NCI-H187 treated with DMSO at 0.1 percent for 48 hours (cell line): Measurements from ENCODE around the gene ALG14.
"Not testable (repeated sequence)": the region's sequence is repeated elsewhere in the genome, so short reads cannot be mapped to it uniquely, and the experiment has no call there.

Experiments used
- DNase-seq: peaks from one replicate; lab custom pipeline; 2025; lab: John Stamatoyannopoulos, UW

Gene ALG14, protein sequence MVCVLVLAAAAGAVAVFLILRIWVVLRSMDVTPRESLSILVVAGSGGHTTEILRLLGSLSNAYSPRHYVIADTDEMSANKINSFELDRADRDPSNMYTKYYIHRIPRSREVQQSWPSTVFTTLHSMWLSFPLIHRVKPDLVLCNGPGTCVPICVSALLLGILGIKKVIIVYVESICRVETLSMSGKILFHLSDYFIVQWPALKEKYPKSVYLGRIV

DNA sequence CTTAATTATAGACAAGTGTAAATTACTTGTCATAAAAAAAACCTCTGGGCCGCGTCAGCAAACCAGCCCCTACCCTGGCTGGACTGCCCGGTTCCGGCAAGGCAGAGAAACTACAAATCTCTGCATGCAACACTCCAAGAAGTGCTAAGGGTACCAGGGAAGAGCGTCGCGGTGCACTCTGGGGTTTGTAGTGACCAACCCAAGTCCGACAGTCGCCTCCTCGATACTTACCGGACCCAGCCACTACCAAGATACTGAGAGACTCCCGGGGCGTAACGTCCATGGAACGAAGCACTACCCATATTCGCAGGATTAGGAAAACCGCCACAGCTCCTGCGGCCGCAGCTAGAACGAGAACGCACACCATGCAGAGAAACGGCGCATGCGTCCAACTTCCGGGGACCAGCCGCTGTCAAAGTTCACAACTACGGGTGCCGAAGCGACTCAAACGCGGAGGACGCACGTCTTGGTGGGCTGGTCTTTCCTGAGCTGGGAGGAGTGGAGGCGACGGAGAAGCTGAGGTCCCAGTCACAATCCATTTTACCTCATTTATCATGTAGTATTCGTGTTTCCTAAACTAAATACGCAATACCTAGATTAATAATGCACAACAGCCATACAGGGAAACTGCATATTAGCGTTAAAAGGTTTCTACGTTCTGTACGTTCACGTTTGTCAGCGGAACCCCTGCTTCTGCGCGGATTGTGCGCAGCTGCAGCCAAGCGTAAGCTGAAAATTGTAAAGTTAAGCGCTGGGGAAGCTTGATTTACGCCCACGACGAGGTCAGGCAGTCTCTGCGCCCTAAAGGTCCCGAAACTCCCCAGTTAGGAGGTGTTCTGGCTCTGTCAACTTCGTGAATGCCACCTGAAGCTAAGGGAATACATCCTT is at the start of gene ALG14:
Gene ALG14, minus strand, starts transcription at position 420 of the 888 bp plus-strand sequence. Its CDS starts 53 bp downstream, at position 367.
- peak; percentile 70 for DNase-seq

GRCh38 chr1:95122151-95122697 is 49.5 kb upstream of the ALG14 start:
- no peak for DNase-seq

- no peak for DNase-seq
Observed at GRCh38 chr1:95119273-95119672, 46.5 kb upstream of the ALG14 start.

DNA sequence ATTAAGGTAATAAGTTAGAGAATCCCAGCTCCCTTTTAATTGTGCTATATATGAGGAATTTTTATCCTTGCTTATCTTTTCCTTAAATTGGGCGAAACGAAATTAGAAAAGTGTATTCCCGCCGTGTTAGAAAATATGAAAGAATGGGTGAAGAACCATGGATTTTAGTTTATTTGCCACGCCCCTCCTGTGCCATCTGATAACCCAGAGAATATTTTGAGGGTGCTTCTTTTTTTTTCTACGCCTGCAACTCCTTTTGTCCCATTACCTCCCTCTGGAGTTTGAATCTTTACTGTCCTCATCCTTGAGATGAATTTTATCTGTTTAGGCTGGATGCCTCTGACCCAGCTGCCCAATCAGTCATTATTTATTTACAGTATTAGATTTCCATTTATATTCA is 46.0 kb upstream of the ALG14 start:
- no peak for DNase-seq

GRCh38 chr1:95118067-95118499 is 45.3 kb upstream of the ALG14 start:
- no peak for DNase-seq

- no peak for DNase-seq
Observed at GRCh38 chr1:95117207-95118066, 44.7 kb upstream of the ALG14 start, which contains the start of gene TLCD4. TSS of gene TLCD4 (plus strand) at chr1:95117355. CDS start at chr1:95143902, 26,547 bp downstream.

DNA sequence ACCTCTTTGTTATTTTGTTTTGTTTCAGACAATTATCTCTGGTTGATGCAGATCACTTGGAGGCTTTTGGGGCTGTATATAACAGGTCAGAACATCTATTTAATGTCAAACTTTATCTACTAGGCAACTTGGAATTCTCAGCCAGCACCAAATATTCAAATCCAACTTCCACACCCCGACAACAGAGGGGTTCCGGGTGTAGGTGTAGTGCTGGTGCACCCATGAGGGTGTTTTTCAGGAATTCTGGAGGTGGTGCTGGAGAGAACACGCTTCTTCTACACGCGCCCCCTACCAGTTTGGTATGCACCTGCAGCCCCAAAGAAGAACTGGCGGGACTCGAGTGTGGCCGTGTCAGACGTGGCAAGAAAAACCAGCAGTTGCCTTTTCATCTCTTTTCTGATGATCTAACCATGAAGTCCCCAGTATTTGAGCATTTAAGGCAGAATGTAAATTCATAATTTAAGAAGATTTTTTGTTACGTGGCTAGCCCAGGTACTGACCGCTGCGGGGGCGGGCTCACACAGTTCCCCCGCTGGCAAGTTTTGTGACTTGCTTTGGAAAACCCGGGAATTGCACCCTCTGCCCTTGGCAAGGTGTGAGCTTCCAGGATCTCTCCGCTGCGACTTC is 43.9 kb upstream of the ALG14 start:
- peak; percentile 65 for DNase-seq

GRCh38 chr1:95115708-95116137 is 43.0 kb upstream of the ALG14 start:
- no peak for DNase-seq

GRCh38 chr1:95113684-95114083 is 40.9 kb upstream of the ALG14 start:
- no peak for DNase-seq

DNA sequence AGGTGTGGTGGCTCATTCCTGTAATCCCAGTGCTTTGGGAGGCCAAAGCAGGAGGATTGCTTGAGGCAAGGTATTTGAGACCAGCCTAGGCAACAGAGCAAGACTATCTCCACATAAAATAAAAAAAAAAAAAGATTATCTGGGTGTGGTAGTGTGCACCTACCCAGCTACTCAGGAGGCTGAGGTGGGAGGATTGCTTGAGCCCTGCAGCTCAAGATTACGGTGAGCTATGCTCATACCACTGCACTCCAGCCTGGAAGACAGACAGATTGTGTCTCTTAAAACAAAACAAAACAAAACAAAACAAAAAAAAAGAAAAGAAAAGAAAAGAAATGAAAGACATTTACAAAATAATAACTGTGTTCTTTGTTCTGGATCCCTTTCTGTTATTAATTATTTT is 38.3 kb upstream of the ALG14 start:
- DNase-seq: no peak

DNA sequence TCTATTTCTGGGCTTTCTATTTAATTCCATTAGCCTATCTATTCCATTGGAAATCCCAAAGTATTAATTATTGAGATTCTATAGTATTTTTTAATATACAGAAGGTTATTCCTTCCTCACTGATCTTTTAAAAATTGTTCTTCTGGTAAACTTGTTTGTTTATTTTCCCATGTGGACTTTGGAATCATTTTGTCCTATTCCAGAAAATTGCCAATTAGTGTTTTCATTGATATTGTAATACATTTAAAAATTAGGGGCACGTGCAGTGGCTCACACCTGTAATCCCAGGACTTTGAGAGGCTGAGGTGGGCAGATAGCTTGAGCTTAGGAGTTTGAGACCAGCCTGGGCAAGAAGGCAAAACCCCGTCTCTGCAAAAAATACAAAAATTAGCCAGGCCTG is 36.0 kb upstream of the ALG14 start:
- DNase-seq: no peak

DNA sequence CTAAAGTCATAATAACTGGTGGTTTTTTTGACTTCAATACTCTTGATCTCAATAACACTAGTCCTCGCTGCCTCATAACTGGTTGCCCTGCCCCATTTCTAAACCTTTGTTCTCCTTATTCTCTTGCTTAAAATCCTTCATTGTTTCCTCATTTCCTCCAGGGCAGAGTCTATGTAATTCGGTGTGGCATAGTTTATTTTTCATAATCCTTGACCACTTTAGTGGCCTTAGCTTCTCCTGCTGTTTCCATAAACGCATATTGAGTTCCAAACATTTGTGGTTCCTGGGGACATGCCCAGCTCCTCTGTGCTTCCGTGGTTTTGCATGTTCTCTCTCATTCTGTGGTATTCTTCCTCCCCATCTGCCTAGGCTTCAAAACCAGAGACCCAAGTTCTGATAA is 25.4 kb upstream of the ALG14 start:
- no peak for DNase-seq

- no peak for DNase-seq
Observed at GRCh38 chr1:95097426-95097825, 24.7 kb upstream of the ALG14 start.

GRCh38 chr1:95096218-95096841 is 23.6 kb upstream of the ALG14 start:
- DNase-seq: no peak

GRCh38 chr1:95095833-95096217 is 23.1 kb upstream of the ALG14 start:
- no peak for DNase-seq

- DNase-seq: no peak
Observed at GRCh38 chr1:95094923-95095322, 22.2 kb upstream of the ALG14 start.

- DNase-seq: no peak
Observed at GRCh38 chr1:95093296-95093695, 20.5 kb upstream of the ALG14 start.

DNA sequence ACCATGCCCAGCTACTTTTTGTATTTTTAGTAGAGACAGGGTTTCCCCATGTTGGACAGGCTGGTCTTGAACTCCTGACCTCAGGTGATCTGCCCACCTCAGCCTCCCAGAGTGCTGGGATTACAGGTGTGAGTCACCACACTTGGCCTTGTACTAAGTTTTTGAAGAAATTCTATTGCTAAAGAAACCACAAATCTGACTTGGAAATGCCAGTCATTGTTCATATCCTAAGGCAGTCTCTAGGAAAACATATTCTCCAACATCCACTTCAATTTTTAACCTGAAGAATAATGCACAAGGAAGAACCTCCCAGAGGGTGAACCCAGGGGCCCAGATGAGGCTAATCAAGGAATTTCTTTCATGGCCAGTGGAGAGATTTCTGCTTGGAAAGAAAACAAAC is 20.1 kb upstream of the ALG14 start:
- DNase-seq: not testable (repeated sequence)

- DNase-seq: not testable (repeated sequence)
Observed at GRCh38 chr1:95091290-95091689, 18.5 kb upstream of the ALG14 start.

- DNase-seq: no peak
Observed at GRCh38 chr1:95089650-95090287, 17.0 kb upstream of the ALG14 start.

GRCh38 chr1:95088303-95088702 is 15.6 kb upstream of the ALG14 start:
- DNase-seq: no peak
